ENCODE data around the gene LAMB3.
A peak's percentile ranks its signal among the peaks of the same experiment; 100 is the strongest.

Gene LAMB3

GRCh38 chr1:209617047-209617673 is 35.1 kb downstream of the LAMB3 start:
- no peak for DNase-seq

DNA sequence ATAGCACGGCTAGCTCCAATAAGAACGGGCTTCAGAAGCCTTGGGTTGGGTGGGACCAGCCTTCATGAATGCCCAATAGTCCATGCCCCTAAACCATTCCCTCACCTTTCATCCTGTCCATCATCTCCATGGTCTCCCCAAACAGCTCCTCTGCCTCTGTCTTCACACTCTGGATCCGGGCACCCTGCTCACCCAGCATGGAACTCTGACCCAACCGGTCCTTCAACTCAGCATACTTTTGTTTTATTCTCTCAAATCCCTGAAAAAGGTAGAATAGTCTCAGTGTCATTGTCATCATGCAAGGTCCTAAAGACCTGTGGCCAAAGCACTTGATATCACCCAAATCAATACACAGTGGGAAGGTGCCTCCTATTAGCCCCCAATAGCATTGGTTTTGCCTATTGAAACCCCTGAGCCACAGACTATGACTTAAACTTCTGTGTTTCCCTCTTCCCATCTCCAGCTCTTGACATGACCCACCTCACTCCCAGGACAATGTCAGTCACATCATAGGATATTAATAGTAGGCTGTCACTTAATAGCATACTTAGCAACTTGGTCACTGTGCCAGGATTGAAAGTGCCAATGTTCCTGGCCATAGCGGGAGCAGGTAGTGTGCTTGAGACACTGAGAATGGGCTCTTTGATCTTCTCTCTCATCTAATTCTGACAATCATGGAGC is 35.7 kb downstream of the LAMB3 start:
- no peak for DNase-seq

DNA sequence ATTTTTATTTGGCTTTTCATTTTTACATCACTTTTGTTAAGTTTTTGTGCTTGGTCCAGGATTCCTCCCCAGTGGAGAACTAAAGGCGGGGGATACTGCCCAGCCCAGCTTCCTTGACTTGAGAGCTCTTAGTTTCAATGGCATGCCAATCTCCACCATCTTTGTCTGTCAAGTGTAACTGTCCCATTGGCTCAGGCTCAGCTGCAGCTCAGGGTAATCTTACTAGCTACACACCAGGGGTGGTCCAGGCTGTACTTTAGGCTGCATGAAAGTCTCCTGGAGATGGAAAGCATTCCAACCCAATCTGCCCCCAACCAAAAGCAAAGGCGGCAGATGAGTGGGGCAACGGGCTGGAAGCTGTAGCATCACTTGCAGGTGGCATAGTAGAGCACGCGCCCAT is 37.3 kb downstream of the LAMB3 start:
- DNase-seq: no peak

GRCh38 chr1:209614151-209614420 is 38.1 kb downstream of the LAMB3 start:
- no peak for DNase-seq

DNA sequence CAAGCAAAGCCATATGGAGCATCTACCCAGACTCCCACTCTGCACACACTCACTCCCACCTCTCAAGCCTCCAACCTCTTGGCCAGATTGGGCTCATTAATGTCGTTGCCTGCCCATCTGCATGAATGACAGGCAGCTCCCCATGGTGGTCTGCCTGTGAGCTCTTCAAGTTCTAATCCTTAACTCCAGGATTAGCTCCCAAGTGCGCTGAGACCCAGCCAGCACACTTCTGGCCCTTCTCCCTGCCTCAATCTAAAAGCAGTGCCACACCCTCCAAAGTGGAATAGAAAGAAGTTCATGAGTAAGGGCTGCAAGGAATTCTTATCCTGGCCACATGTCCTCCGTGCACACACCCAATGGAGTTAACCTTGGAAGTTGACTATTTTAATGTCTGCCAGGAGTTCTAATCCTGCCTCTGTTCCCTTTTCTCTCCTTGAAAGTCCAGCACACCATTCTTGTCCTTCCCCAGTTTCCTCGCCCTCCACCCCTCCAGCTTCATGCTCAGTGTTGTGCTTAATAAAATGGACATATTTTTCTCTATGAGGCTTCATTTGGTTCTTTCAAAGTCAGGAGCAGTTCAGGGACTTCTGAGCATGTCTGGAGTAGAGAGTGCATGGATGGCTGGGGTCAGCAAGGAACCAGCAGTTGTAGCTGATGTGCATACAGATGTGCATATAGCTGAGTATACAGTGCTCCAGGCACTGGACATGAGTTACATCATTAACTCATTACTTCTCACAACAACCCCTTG is 38.6 kb downstream of the LAMB3 start:
- no peak for DNase-seq

- peak; percentile 3 to 20 for DNase-seq
These were observed 39.4 kb downstream of the LAMB3 start for GRCh38 chr1:209612646-209613399.

DNA sequence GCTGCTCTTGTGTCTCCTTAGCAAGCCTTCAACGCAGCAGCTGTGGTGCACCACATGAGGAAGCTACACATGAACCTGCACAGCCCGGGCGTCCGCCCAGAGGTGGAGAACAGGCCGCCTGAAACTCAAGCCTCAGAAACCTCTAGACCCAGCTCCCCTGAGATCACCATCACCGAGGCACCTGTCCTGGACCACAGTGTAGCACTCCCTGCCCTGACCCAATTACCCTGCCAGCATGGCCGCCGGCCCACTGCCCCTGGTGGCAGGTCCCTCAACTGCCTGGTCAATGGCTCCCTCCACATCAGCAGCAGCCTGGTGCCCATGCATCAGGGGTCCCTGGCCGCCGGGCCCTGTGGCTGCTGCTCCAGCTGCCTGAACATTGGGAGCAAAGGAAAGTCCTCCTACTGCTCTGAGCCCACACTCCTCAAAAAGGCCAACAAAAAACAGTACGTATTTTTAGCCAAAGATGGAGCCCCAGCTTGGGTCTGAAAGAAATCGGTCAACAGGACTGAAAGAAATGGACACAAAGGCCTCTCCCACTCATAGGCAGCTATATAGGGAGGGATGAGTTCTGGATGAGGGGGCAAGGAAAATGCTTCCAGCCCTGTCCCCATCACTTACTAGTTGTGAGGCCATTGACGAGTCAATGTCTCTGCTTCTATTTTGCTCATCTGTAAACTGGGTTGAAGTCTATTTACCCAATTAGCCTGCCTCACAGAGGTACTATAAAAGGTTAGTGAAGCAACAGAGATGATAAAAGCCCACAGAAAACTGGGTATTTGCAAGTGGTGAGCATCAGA is 40.3 kb downstream of the LAMB3 start:
- DNase-seq: no peak

- no peak for DNase-seq
These were observed 41.7 kb downstream of the LAMB3 start for GRCh38 chr1:209610631-209610905.

GRCh38 chr1:209609791-209610630 is 42.2 kb downstream of the LAMB3 start:
- no peak for DNase-seq

GRCh38 chr1:209609041-209609790 is 43.0 kb downstream of the LAMB3 start:
- DNase-seq: no peak

- no peak for DNase-seq
These were observed 44.4 kb downstream of the LAMB3 start for GRCh38 chr1:209607795-209608178.

GRCh38 chr1:209607102-209607794 is 45.0 kb downstream of the LAMB3 start:
- no peak for DNase-seq

- DNase-seq: no peak
These were observed 48.3 kb downstream of the LAMB3 start for GRCh38 chr1:209603877-209604276.

GRCh38 chr1:209601809-209602657 is 50.2 kb downstream of the LAMB3 start:
- peak; percentile 37 to 51 for DNase-seq

- no peak for DNase-seq
These were observed 51.7 kb downstream of the LAMB3 start for GRCh38 chr1:209600541-209600940.

DNA sequence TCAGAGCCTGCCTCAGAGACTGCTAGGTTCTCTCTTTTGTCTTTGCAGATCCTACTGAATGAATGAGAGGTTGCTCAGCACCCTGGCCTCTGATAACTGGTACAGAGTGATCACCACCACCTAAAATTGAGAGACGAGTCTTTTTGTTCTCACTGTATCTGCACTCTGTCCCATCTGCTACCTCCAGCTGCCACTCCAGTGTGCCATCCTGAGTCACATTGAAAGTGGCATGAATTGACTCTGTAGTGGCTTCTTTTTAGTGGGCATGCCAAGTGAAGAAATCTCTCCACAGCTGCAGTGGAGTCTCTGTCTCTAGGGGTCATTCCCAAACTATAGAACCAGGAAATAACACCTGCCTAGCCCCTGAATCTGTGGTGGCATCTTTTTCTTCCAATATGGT is 54.0 kb downstream of the LAMB3 start:
- no peak for DNase-seq

DNA sequence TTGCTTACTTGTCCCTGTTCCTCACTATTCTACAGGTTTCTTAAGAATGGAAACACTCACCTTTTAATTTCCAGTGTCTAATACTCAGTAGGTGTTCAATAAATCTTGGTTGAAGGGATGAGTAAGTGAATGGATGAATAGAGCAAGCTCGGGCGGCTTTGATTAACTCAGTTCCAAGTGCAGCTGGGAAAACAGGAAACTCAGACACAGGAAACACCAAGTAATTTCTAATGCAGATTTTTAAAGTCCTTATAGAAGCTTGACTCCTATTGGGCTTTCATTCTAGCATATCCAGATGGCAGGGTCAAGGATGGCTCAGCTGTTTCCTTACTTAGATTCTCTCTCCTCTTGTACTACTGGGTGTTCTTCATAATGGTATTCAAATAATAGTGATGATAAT is 54.7 kb downstream of the LAMB3 start:
- DNase-seq: no peak

GRCh38 chr1:209595599-209596285 is 56.5 kb downstream of the LAMB3 start:
- DNase-seq: no peak

GRCh38 chr1:209595028-209595427 is 57.2 kb downstream of the LAMB3 start:
- DNase-seq: no peak
